ENCODE data around the gene CYP21A2.

DNA sequence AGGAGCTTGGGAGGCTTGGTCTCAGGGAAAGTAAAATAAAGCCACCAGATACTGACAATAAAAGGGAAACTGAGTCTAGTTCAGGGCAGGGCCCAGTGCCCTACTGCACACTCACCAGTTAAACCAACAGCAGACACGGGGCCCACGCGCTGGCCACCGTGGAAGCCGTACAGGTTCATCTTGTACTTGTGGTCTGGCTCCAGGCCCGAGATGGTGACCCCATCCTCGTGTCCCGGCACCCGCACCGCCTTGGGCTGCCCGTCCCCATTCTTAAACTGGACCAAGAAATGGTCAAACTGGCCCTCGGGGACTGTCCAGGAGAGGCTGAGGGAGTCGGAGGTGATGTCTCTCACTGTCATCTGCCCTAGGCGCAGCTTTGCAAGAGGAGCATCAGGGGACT is 26.5 kb downstream of the CYP21A2 start:
- TF ChIP-seq, protein P1, sequence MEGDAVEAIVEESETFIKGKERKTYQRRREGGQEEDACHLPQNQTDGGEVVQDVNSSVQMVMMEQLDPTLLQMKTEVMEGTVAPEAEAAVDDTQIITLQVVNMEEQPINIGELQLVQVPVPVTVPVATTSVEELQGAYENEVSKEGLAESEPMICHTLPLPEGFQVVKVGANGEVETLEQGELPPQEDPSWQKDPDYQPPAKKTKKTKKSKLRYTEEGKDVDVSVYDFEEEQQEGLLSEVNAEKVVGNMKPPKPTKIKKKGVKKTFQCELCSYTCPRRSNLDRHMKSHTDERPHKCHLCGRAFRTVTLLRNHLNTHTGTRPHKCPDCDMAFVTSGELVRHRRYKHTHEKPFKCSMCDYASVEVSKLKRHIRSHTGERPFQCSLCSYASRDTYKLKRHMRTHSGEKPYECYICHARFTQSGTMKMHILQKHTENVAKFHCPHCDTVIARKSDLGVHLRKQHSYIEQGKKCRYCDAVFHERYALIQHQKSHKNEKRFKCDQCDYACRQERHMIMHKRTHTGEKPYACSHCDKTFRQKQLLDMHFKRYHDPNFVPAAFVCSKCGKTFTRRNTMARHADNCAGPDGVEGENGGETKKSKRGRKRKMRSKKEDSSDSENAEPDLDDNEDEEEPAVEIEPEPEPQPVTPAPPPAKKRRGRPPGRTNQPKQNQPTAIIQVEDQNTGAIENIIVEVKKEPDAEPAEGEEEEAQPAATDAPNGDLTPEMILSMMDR (IDR thresholded peaks at IDR 0.05; ENCODE audit: low read depth, low read length): no peak
- no peak for TF ChIP-seq EZH2phosphoT487 (IDR thresholded peaks at IDR 0.05; ENCODE audit: low read depth)

Data from OCI-LY3 (cell line).